GM23338 (cell line): ENCODE results near the gene RAB11FIP2.

ENCODE experiments used
- CREB1 ChIP-seq: fragments of 250-450 bp; sonication (Bioruptor Pico); IDR thresholded peaks from 2 replicates; pipeline ENCODE4 v1.5.0; 2020; ENCODE audit warnings: low read depth, mild to moderate bottlenecking, moderate library complexity
- EZH2 ChIP-seq: fragments of 200-600 bp; sonication (generic); IDR thresholded peaks from one replicate; pipeline ENCODE4 v1.8.0; 2017; ENCODE audit warnings: antibody characterized with exemption, mild to moderate bottlenecking, low read depth; ENCODE audit not compliant: unreplicated experiment
- EZH2phosphoT487 ChIP-seq: fragments of 200-600 bp; sonication (generic); IDR thresholded peaks from one replicate; pipeline ENCODE4 v1.8.1; 2018; ENCODE audit warnings: antibody characterized with exemption; ENCODE audit not compliant: unreplicated experiment
- JUNB ChIP-seq: IDR thresholded peaks from one replicate; pipeline ENCODE4 v1.6.1; 2016; ENCODE audit warnings: antibody characterized with exemption; ENCODE audit not compliant: unreplicated experiment
- NANOG ChIP-seq: IDR thresholded peaks from 2 replicates; pipeline ENCODE4 v1.6.1; 2016; ENCODE audit warnings: antibody characterized with exemption, borderline replicate concordance
- POLR2AphosphoS5 ChIP-seq: IDR thresholded peaks from 2 replicates; pipeline ENCODE4 v1.6.1; 2016; ENCODE audit warnings: antibody characterized with exemption, low read depth
- STAT1 ChIP-seq: IDR thresholded peaks from one replicate; pipeline ENCODE4 v1.6.1; 2016; ENCODE audit warnings: antibody characterized with exemption; ENCODE audit not compliant: unreplicated experiment
- ZNF114 ChIP-seq: fragments of 250-450 bp; sonication (Bioruptor Pico); IDR thresholded peaks from 2 replicates; pipeline ENCODE4 v1.5.0; 2020; ENCODE audit warnings: mild to moderate bottlenecking, moderate library complexity
- ZNF331 ChIP-seq: fragments of 250-450 bp; sonication (Bioruptor Pico); IDR thresholded peaks from 2 replicates; pipeline ENCODE4 v1.5.0; 2020; ENCODE audit warnings: low read depth, mild to moderate bottlenecking, moderate library complexity
- TF ChIP-seq, protein P1 (sequence below), 2 experiments: fragments of 200-600 bp in 1 of 2; sonication (generic) in 1 of 2; conservative IDR thresholded peaks; 2 replicates each; pipeline versions ENCODE4 v1.5.1 to v1.6.1; 2016 to 2017; ENCODE audit warnings: antibody characterized with exemption in 2 of 2, low read depth in 2 of 2, mild to moderate bottlenecking in 2 of 2, moderate library complexity in 1 of 2
- TF ChIP-seq, protein P2 (sequence below): IDR thresholded peaks from one replicate; pipeline ENCODE4 v1.6.1; 2018; ENCODE audit warnings: antibody characterized with exemption; ENCODE audit not compliant: unreplicated experiment
- TF ChIP-seq, protein P3 (sequence below): IDR thresholded peaks from 2 replicates; pipeline ENCODE4 v1.6.1; 2016; ENCODE audit warnings: antibody characterized with exemption
- TF ChIP-seq, protein P4 (sequence below): fragments of 250-450 bp; sonication (Bioruptor Pico); IDR thresholded peaks from 2 replicates; pipeline ENCODE4 v1.5.0; 2020; ENCODE audit warnings: mild to moderate bottlenecking, moderate library complexity

DNA sequence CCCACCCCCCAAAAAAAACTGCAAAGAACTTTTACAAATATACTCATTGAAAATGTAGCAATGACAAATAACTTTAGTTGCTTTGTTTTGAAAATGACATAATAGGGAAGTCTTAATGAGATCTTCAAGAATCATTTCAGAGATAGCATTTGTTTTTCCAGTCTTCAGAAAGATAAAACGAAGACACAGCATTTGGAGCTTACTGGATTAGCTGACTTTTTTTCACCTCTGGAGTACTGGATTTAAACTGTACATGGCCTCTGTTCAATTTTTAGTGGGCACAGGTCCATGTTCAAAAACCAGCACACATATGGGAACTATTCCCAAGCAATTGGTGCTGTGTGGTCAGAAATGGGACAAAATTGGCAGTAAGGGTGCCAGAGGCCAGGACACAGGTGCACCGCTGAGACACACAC lies 3.9 kb downstream of the RAB11FIP2 start:
- TF ChIP-seq, protein P1, sequence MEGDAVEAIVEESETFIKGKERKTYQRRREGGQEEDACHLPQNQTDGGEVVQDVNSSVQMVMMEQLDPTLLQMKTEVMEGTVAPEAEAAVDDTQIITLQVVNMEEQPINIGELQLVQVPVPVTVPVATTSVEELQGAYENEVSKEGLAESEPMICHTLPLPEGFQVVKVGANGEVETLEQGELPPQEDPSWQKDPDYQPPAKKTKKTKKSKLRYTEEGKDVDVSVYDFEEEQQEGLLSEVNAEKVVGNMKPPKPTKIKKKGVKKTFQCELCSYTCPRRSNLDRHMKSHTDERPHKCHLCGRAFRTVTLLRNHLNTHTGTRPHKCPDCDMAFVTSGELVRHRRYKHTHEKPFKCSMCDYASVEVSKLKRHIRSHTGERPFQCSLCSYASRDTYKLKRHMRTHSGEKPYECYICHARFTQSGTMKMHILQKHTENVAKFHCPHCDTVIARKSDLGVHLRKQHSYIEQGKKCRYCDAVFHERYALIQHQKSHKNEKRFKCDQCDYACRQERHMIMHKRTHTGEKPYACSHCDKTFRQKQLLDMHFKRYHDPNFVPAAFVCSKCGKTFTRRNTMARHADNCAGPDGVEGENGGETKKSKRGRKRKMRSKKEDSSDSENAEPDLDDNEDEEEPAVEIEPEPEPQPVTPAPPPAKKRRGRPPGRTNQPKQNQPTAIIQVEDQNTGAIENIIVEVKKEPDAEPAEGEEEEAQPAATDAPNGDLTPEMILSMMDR (conservative IDR thresholded peaks at IDR 0.05; ENCODE audit: low read depth in 2 of 2) = no peak
- TF ChIP-seq EZH2phosphoT487 = no peak
- TF ChIP-seq, protein P2, sequence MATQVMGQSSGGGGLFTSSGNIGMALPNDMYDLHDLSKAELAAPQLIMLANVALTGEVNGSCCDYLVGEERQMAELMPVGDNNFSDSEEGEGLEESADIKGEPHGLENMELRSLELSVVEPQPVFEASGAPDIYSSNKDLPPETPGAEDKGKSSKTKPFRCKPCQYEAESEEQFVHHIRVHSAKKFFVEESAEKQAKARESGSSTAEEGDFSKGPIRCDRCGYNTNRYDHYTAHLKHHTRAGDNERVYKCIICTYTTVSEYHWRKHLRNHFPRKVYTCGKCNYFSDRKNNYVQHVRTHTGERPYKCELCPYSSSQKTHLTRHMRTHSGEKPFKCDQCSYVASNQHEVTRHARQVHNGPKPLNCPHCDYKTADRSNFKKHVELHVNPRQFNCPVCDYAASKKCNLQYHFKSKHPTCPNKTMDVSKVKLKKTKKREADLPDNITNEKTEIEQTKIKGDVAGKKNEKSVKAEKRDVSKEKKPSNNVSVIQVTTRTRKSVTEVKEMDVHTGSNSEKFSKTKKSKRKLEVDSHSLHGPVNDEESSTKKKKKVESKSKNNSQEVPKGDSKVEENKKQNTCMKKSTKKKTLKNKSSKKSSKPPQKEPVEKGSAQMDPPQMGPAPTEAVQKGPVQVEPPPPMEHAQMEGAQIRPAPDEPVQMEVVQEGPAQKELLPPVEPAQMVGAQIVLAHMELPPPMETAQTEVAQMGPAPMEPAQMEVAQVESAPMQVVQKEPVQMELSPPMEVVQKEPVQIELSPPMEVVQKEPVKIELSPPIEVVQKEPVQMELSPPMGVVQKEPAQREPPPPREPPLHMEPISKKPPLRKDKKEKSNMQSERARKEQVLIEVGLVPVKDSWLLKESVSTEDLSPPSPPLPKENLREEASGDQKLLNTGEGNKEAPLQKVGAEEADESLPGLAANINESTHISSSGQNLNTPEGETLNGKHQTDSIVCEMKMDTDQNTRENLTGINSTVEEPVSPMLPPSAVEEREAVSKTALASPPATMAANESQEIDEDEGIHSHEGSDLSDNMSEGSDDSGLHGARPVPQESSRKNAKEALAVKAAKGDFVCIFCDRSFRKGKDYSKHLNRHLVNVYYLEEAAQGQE = no peak
- no peak for TF ChIP-seq CREB1 (CRISPR knock-in tag)
- TF ChIP-seq POLR2AphosphoS5 = no peak
- no peak for TF ChIP-seq ZNF114 (CRISPR knock-in tag)
- TF ChIP-seq, protein P3, sequence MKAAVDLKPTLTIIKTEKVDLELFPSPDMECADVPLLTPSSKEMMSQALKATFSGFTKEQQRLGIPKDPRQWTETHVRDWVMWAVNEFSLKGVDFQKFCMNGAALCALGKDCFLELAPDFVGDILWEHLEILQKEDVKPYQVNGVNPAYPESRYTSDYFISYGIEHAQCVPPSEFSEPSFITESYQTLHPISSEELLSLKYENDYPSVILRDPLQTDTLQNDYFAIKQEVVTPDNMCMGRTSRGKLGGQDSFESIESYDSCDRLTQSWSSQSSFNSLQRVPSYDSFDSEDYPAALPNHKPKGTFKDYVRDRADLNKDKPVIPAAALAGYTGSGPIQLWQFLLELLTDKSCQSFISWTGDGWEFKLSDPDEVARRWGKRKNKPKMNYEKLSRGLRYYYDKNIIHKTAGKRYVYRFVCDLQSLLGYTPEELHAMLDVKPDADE = no peak
- TF ChIP-seq, protein P4, sequence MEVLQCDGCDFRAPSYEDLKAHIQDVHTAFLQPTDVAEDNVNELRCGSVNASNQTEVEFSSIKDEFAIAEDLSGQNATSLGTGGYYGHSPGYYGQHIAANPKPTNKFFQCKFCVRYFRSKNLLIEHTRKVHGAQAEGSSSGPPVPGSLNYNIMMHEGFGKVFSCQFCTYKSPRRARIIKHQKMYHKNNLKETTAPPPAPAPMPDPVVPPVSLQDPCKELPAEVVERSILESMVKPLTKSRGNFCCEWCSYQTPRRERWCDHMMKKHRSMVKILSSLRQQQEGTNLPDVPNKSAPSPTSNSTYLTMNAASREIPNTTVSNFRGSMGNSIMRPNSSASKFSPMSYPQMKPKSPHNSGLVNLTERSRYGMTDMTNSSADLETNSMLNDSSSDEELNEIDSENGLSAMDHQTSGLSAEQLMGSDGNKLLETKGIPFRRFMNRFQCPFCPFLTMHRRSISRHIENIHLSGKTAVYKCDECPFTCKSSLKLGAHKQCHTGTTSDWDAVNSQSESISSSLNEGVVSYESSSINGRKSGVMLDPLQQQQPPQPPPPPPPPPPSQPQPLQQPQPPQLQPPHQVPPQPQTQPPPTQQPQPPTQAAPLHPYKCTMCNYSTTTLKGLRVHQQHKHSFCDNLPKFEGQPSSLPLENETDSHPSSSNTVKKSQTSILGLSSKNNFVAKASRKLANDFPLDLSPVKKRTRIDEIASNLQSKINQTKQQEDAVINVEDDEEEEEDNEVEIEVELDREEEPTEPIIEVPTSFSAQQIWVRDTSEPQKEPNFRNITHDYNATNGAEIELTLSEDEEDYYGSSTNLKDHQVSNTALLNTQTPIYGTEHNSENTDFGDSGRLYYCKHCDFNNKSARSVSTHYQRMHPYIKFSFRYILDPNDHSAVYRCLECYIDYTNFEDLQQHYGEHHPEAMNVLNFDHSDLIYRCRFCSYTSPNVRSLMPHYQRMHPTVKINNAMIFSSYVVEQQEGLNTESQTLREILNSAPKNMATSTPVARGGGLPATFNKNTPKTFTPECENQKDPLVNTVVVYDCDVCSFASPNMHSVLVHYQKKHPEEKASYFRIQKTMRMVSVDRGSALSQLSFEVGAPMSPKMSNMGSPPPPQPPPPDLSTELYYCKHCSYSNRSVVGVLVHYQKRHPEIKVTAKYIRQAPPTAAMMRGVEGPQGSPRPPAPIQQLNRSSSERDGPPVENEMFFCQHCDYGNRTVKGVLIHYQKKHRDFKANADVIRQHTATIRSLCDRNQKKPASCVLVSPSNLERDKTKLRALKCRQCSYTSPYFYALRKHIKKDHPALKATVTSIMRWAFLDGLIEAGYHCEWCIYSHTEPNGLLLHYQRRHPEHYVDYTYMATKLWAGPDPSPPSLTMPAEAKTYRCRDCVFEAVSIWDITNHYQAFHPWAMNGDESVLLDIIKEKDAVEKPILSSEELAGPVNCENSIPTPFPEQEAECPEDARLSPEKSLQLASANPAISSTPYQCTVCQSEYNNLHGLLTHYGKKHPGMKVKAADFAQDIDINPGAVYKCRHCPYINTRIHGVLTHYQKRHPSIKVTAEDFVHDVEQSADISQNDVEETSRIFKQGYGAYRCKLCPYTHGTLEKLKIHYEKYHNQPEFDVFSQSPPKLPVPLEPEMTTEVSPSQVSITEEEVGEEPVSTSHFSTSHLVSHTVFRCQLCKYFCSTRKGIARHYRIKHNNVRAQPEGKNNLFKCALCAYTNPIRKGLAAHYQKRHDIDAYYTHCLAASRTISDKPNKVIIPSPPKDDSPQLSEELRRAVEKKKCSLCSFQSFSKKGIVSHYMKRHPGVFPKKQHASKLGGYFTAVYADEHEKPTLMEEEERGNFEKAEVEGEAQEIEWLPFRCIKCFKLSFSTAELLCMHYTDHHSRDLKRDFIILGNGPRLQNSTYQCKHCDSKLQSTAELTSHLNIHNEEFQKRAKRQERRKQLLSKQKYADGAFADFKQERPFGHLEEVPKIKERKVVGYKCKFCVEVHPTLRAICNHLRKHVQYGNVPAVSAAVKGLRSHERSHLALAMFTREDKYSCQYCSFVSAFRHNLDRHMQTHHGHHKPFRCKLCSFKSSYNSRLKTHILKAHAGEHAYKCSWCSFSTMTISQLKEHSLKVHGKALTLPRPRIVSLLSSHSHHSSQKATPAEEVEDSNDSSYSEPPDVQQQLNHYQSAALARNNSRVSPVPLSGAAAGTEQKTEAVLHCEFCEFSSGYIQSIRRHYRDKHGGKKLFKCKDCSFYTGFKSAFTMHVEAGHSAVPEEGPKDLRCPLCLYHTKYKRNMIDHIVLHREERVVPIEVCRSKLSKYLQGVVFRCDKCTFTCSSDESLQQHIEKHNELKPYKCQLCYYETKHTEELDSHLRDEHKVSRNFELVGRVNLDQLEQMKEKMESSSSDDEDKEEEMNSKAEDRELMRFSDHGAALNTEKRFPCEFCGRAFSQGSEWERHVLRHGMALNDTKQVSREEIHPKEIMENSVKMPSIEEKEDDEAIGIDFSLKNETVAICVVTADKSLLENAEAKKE (CRISPR knock-in tag) = no peak
- no peak for TF ChIP-seq EZH2
- no peak for TF ChIP-seq JUNB
- TF ChIP-seq STAT1 = no peak
- TF ChIP-seq ZNF331 = no peak
- no peak for TF ChIP-seq NANOG
